ENCODE data around the gene LMTK3. TPM values are rescaled to one million over a fixed set of nuclear protein-coding genes. Genes with fewer than 3 reads are reported as not detected.

Gene LMTK3
- total RNA-seq, 1 experiment from 2014 or later = 10.6 TPM

Other genes with a start within 250 kb of the LMTK3 start
- gene ZNF114, start 241.8 kb downstream of the LMTK3 start, total RNA-seq (2021; ENCODE audit: unreplicated experiment) = 2.9 TPM
- gene EMP3, start 186.3 kb downstream of the LMTK3 start, total RNA-seq (2021; ENCODE audit: unreplicated experiment) = 171 TPM
- gene TMEM143, start 147.9 kb downstream of the LMTK3 start, total RNA-seq (2021; ENCODE audit: unreplicated experiment) = 6.6 TPM
- gene SYNGR4, start 147.5 kb downstream of the LMTK3 start, total RNA-seq (2021; ENCODE audit: unreplicated experiment) = 0.39 TPM
- 111 TPM for gene KDELR1, start 120.3 kb downstream of the LMTK3 start, total RNA-seq (2021; ENCODE audit: unreplicated experiment)
- 6.2 TPM for gene GRIN2D, start 118.2 kb downstream of the LMTK3 start, total RNA-seq (2021; ENCODE audit: unreplicated experiment)
- gene GRWD1, start 65.9 kb downstream of the LMTK3 start, total RNA-seq (2021; ENCODE audit: unreplicated experiment) = 56.7 TPM
- gene KCNJ14, start 56.3 kb downstream of the LMTK3 start, total RNA-seq (2021; ENCODE audit: unreplicated experiment) = 2.9 TPM
- gene CYTH2, start 42.5 kb downstream of the LMTK3 start, total RNA-seq (2021; ENCODE audit: unreplicated experiment) = 53.4 TPM
- 3.6 TPM for gene SULT2B1, start 40.3 kb upstream of the LMTK3 start, total RNA-seq (2021; ENCODE audit: unreplicated experiment)
- gene SPACA4, start 94.9 kb upstream of the LMTK3 start, total RNA-seq (2021; ENCODE audit: unreplicated experiment) = not detected
- gene FAM83E, start 103.2 kb upstream of the LMTK3 start, total RNA-seq (2021; ENCODE audit: unreplicated experiment) = 1.0 TPM
- gene RPL18, start 107.3 kb upstream of the LMTK3 start, total RNA-seq (2021; ENCODE audit: unreplicated experiment) = 670 TPM
- 19.5 TPM for gene SPHK2, start 107.7 kb upstream of the LMTK3 start, total RNA-seq (2021; ENCODE audit: unreplicated experiment)
- gene DBP, start 125.5 kb upstream of the LMTK3 start, total RNA-seq (2021; ENCODE audit: unreplicated experiment) = 7.4 TPM
- 12.6 TPM for gene CA11, start 134.4 kb upstream of the LMTK3 start, total RNA-seq (2021; ENCODE audit: unreplicated experiment)
- 0.23 TPM for gene NTN5, start 161.2 kb upstream of the LMTK3 start, total RNA-seq (2021; ENCODE audit: unreplicated experiment)
- 0.08 TPM for gene FUT2, start 184.1 kb upstream of the LMTK3 start, total RNA-seq (2021; ENCODE audit: unreplicated experiment)
- 3.3 TPM for gene MAMSTR, start 207.9 kb upstream of the LMTK3 start, total RNA-seq (2021; ENCODE audit: unreplicated experiment)
- 0.41 TPM for gene RASIP1, start 228.8 kb upstream of the LMTK3 start, total RNA-seq (2021; ENCODE audit: unreplicated experiment)
- not detected for gene IZUMO1, start 235.1 kb upstream of the LMTK3 start, total RNA-seq (2021; ENCODE audit: unreplicated experiment)
- 0.13 TPM for gene FUT1, start 240.8 kb upstream of the LMTK3 start, total RNA-seq (2021; ENCODE audit: unreplicated experiment)
- gene FGF21, start 243.7 kb upstream of the LMTK3 start, total RNA-seq (2021; ENCODE audit: unreplicated experiment) = not detected